ENCODE data around the gene JAG1.

Gene JAG1

DNA sequence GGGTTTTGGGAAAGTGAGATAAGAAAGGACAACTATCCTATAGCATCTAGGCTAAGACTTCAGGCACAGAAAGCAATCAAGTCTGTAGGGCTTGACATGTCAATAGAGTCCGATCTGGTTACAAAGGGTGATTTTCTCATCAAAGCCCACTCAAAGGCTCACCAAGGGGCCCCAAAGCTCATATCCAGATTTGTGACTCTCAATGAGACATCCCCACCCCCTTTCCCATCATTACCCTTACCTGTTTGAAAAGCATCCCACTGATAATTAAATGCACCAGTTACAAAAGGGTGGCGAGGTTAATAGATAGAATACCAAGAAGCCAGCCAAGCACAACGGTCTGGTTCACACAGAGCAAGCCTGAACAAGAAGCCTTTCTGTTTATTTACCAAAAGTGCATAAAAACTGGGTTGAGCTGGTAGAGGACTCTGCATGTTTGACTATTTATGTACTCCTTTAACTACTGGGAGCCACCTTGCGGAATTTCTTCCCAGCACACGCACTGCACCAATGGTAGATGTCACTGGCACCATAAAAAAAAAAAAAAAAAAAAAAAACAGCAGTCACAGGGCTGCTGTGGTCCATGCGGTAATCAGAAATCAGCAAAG lies 6.1 kb downstream of the JAG1 start:
- DNase-seq = no peak

DNA sequence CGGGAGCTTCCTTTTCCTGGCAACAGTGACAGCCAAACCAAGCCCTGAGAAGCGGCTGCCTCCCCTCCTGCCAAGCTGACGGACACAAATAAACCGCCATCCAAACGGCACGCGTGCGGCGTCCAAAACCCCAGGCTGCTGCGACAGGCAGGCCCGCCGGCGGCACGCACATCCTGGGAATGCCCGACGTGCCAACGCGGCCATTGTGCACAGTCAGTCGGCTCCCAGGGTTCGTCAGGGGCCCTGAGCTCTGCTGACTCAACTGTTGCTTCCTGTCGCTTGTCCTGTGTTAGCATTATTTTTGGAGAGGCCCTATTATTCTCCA lies 6.8 kb downstream of the JAG1 start:
- DNase-seq = no peak

DNA sequence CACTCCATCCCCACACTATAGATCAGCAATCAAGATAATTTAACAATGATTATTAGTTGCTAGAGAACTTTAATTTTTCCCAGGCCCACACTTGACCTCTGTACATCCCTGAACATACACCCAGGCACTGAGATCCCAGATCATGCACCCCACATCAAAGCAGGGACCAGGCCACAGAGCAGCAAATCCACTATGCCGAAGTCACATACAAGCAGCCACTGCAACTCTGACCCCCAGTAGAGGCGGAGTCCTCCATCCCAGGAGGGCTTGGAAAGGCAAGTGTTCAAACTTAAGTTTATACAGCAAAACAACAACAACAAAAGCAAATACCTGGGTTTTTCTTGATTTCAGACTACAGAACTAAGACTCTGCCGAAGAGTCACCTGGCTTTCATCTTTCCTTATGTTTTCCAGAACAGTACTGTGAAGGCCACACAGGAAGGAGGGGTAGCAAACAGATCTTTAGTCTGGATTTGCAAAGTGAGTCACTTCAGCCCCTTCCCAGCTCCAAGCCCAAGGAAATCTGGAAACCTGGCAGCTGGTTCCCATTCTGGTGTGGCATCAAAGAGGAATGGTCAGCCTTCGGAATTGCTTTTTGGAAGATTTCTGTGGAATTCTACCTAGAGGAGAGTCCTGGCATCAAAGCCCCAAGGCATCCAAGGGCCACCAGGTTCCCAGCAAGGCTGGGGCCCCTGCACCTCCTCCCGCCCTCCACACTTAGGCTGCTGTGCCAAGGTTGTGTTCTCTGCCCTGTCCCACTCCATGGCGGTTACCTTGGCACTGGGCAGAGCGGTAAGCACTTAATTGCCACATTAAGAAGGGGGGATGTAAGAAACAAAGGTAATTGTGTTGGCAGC lies 7.3 kb downstream of the JAG1 start:
- DNase-seq = no peak

DNA sequence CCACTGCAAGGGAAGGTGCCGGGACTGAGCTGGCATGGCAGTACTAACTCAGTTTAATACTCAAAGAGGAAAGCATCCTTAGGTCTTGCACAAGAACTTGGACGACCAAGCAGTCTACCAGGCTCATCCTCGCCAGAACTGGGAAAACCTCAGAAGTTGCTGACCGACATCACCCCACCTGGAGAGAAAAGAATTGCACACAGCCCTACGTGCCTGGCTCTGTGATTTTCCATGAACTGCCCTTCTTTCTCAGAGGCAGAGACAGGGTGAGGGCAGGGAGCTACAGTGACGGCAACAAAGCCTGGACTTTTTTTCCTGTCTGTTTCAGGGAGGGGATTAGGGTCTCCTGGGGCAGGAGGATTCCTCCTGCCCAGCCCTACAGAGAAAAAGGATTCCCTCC lies 8.0 kb downstream of the JAG1 start:
- DNase-seq = no peak

DNA sequence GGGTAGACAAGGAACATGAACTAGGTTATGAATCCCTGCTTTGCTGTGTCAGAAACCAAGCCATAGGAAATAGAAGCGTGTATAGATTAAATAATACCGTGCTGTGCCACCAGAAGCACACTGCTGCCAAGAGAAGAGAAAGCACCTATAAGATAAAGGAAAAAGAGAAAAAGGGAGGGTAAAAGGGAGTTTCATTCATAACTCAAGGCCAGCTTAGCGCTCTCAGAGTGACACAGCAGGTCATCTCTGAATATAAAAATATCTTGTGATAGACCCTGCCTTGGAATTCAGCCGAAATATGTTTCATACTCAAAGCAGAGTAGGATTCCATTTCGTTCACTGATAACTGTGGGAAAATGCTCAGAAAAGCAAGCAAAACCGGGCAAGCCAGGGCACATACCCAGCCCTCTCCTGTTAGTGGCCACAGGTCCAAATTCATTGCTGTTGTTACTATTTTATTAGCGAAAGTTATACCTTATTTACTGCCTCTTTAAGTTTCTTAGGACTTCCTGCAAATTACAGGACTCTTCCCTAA lies 8.7 kb downstream of the JAG1 start:
- no peak for DNase-seq

DNA sequence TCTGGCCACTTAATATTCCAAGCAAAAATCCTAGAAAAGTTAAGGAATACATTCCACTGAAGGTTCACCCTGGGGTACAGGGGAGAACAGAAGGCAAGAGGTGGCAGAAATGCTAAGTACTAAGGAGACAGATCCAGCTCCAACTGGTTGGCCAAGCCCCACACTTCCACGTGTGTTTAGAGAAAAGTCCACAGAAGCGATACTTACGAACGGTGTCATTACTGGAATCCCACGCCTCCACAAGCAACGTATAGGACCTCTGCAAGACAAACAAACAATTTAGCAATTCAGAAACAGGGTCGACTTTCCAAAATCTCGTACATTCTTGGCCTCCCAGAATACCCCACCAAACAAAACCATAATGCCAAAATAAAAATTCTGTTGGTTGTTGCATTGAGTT lies 10.0 kb downstream of the JAG1 start:
- no peak for DNase-seq

DNA sequence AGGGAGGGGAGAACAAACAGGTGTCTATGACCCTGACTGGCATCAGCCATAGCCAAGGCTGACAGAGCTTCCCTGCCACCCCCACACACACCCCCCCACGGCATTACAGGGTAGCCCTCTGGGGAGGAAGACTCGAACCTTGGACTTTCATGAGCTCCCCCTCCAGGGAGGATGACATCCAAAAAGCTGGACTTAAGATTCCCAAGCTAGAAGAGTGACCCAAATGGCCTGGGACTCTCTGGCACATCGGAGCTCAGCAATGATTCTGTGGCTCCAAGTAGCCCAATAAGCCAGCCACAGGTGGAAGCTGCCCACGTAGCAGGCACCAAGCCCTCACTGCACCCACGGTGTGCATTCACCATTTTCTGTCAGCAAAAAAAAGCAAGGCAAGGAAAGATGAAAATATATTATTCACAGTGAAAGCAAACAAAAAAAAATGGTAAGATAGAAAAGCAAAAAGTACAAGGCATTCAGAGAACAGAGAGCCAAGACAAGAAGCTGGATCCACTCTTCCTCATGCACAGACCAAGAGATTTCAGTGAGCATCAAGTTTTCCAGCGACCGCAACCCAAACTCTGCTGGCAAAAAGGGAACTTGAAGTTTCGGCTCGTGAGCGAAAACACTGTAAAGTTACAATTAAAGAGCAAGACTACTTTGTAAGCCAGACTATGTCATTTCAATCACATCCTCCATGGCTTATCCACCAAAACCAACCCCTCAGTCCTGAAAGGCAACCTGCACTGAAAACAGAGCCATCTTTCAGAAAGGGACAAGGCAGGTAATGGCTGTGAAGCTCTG lies 10.9 kb downstream of the JAG1 start:
- DNase-seq = no peak

DNA sequence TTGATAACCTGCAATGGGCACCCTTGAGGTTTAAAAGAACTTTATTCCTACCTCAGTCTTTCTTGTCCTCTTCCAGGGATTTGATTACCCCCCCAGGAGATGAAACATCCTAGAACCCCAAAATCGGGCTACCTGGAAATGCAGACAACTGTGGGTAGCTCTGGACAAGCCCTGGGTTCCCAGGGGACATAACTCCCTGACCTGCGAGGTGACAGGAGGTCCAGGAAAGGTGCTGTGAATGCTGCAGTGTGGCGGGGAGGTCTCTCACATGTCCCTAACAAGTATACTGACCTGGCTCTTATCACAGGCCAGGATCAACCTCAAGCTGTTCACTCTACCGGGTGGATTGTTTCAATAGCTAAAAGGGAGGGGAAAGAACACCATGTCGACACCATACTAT lies 11.6 kb downstream of the JAG1 start:
- DNase-seq = no peak

DNA sequence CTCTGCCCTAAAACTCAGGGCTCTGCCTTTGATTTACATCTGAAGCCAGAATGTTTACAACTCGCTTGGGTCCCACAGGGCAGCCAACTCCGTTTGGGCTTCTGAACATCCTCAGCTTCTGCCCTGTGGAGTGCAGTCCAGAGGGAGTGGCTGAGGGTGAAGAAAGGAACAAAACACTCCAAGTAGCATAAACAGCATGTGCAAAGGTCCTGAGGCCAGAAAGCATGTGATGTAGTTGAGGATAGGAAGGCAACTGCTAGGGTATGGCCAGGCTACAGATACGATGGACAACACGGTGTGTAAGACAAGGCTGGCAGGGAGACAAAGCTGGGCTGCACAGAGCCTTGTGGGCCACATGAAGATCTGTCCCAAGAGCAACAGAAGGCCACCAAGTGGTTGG lies 12.5 kb downstream of the JAG1 start:
- no peak for DNase-seq

DNA sequence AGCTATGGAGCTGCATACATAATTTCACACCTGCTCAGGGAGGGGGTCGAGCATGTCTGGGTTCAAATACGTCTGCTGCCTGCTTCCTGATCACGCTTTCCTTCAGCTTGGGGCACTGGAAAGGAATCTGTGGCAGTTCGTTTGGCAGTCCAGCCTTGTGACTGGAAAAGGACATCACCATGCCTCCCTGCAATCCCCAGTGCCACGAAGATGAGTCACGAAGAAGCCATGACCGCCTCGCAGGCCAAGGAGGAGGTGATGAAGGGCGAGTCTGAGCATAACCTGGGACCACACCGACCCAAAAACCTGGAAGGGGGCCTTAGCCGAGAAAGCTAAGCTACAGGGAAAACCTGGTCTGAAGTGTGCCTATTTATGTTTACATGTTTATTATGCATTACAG lies 13.1 kb downstream of the JAG1 start:
- DNase-seq = no peak

DNA sequence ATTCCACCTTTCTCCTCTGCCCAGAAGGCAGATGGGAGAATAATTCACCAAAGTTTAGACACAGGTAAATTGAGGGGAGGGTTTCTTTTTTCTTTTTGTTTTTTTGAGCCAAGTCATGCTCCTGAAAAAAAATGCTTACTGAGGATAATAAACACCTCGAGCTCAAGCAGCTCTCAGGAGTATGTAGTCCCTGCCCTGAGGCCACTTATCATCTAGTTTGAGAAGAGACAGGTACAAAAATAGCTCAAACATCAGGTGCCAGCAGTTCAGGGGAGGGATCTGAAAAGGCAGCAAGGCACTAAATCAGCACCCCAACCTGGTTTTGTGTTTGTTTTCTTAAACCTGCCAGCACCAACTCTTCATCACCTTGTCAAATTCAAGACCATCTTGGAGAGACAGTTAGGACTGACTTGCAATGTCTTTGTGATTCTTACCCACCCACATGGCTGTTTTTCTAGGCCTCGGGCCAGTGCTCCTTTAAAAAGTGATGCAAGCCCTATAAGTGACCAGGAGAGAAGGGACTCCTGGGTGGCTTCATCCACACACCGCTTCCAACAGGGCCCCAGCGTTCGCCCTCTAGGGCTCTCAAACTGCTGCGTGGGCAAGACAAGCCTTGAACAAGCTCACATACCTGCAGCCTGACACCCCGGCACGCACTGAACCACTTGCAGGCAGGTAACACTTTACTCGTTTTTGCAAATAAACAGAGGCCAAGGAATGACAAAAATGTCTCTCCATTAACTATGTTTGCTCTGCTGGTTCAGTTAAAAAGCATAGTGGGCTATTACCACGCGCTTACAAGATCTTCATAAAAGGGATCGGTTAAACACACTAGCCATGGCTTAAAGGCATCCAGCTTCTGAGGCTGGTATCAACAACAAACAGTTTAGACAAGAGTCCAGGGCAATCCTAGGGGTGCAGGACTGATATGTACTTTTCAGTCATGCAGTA lies 13.9 kb downstream of the JAG1 start:
- no peak for DNase-seq

DNA sequence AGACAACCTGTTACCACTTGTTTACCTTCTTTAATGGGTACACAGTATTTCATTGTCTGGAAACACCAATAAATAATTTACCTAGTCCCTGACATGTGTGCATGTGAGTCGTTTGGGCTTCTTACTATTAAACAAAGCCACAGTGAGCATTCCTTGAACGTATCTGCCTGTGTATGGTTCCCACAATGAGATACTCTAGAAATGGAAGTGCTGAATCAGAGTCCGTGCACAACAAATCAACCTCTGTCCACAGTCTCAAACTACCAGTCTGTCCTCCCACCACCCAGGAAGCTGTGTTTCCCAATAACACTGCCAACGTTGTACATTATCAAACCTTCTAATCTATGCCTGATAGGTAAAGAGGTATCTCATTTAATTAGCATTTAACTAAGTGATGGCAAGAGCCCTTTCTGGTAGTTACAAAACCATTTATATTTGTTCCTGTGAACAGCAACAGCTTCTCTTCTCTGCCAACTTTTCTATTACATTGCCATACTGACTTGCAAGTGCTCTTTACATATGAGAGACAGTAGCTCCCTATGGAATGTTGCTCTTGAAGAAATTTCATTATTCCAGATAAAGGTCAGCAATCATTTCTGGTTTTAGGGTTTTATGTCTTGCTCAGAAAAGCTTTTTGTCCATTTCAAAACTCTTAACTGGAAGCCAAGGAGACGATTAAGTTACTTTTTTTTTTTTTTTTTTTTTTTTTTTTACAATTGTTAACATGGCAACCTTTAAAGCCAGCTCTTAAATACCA lies 14.7 kb downstream of the JAG1 start:
- no peak for DNase-seq

DNA sequence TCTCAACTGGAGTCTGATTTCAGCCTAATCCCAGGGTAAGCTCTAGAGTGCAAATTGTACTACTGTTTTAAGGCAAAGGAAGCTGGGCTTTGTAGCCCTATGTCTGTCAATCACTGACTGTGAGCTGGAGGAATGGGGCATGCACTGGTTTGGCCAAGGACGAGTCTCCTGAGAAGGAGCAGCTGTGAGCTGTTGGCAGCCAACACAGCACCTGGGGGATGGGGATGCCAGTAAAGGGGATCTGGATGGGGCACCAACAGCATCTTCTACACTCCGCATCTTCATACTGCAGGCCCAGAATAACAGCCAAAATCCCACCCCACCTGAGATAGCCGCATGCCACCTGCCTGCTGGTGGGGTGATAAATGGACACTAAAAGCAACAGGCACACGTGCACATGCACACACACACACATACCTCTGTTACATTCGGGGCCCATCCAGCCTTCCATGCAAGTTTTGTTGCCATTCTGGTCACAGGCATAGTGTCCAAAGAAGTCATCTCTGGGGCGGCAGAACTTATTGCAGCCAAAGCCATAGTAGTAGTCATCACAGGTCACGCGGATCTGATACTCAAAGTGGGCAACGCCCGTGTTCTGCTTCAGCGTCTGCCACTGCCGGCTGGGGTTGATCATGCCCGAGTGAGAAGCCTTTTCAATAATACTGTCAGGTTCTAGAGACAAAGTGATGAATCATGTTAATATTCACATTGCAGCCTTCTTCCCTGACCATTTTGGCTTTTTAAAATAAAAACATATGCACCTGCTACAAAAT lies 15.6 kb downstream of the JAG1 start:
- DNase-seq = no peak

DNA sequence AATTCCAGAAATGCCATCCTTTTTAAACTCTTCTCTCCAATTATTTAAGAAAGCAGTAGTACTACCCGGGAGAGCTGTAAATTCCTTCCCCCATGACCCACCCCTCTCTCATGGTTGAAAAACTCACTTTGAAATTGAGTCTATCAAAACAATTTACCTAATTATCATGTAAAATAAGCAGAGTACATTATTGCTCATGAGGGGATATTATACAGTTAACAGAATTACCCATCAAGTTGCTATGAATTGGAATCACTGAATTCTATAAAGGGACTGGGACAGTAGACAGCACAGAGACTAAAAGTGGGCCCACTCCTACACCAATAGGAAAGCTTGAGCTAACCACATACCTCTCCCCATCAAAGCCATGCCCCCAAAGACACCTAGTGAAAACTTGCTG lies 16.3 kb downstream of the JAG1 start:
- DNase-seq = no peak

DNA sequence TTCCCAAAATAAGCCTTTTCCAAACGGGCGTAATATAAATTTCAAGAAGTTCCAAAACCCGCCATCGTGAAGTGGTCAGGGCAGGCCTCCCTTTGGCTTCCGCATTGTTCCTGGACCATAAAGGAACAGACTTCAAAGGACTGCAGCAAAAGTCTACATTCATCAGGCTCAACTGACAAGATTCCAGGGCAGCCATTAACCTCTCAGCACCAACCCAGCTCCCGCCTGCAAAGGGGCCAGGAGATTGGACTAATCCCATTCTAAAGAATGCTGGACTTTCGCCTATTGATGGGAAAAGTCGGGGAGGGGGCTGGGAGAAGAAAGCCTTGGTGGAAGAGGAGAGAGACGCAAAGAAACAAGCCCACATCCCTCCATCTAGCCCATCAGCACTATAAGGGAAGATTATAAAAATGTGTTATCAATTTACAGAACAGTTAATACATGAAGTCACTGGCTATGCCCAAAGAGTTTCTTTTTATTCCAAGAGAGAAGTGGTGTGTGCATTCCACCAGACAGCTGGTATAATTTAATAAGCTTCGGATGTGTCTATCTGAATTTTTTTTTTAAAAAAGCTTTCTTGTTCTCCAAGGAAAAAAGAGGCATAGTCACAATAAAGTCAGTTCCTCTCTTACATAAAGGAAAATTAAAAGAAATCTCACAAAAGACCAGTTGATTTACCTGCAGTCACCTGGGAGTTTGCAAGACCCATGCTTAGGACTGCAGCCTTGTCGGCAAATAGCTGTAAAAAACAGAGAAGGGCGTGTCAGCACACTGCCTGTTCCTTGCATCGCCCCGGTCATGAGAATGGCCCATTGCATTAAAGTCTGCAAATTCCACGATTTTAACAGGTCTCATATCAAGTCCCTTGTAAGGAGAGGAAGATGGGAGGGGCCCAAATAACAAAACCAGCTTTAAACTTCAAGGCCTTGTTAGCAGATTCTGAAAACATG lies 17.8 kb downstream of the JAG1 start:
- DNase-seq = no peak

DNA sequence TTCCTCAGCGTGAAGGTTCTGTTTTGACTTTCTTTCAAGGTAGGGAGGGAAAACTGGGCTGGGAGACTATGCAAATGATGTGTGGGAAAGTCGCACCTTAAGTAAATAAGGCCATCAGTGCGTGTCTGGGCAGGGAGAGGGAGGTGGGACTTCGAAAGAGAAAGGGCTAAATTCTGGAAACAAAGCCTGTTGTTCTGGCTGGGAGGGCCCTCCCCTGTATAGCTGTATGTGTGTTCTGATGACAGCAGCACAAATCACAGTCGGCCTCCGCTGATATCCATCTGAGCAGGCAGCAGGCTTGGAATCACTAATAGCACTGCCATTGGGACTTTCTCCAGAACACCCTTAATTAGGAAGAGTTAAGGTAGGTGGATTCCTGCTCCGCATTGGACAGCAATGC lies 19.2 kb downstream of the JAG1 start:
- DNase-seq = no peak

DNA sequence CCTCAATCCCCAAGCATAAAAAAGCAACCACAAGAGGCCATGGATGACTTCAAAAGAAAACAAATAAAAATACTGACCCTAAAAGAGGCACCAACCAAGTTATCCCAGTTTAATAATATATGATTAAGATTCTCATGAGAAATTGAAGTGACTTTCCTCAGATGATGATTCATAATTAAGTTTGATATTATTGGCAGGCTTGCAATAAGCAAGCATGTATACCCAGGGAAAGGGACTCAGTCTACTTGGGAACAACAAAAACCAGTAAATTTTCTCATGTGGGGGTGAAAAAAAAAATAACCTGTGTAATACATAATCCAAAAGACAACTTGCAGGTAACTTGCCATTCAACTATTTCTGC lies 19.6 kb downstream of the JAG1 start:
- DNase-seq = no peak

DNA sequence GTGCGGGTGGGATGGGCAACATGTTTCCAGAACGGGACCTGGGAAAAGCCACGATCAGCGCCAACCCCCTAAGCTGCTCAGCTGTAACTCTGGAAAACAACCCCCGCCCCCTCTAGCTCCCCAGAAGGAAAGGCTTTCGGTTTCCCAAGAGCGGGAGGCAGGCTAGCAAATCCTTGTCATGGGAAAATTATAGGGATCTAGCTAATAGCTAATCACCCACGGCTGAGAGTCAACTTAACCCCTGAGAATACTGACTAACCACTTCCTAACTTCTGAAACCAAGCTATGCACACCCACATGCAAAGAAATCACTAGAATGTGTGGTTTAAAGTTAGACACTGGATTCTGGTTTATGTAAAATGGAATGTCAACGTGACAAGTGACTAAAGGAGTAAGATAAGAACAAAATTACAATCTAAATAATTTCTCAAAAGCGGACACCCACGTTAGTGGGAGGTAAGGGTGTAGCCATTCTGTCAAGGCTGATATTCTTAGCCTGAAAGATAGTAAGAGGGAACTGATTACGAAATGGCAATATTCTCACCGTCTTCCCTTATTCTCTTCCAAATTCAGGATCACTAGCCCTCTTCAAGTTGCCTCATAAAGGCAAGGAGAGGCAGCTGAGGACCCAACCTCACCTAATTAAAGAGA lies 20.1 kb downstream of the JAG1 start:
- no peak for DNase-seq

DNA sequence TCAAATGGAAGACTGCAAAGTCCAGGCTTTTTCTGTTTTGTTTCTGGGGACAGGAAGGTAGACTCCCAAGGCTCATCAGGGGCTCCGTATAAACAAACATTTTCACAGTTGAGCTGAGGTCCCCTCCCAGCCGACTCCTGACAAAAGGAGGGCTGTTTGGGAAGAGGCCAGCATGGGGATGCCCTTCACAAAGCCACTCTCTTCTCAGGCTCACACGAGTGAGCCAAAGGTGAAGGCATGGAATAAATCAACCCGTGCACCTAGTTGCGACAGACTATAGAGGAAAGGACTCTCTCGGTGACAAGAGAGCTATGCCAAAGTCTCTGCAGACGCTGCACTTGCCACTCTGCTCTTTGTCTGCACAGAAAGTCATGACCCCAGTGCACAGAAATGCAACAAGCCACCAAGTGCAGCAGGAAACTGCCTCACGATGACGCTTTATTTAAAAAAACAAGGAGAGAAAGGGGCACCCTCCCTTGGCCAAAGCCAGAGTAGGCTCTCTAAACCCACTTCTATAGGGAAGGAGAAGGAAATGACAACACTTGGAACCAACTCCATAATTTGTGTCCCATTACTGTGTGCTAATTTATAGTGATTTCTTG lies 21.0 kb downstream of the JAG1 start:
- no peak for DNase-seq
